NCI-H1694 (cell line): ENCODE results near the gene GPD1.
"Not testable (repeated sequence)": the region's sequence is repeated elsewhere in the genome, so short reads cannot be mapped to it uniquely, and the experiment has no call there.

Experiments
- DNase-seq: peaks from one replicate; lab custom pipeline; 2025; lab: John Stamatoyannopoulos, UW

The GPD1 gene

DNA sequence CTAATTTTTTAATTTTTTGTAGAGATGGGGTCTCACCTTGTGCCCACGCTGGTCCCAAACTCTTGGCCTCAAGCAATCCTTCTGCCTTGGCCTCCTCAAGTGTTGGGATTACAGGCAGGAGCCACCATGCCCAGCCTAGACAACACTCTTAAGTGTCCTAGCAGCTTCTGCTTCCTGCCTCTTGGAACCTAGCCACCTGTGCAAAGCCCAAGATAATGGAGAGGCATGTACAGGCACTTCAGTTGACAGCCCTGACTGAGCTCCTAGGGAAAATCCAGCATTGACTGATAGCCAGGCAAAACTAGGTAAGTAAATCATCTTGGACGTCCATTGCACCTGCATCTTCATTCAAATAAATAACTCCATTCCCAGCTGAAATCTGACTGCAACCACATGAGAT is 23.7 kb downstream of the GPD1 start:
- no peak for DNase-seq

DNA sequence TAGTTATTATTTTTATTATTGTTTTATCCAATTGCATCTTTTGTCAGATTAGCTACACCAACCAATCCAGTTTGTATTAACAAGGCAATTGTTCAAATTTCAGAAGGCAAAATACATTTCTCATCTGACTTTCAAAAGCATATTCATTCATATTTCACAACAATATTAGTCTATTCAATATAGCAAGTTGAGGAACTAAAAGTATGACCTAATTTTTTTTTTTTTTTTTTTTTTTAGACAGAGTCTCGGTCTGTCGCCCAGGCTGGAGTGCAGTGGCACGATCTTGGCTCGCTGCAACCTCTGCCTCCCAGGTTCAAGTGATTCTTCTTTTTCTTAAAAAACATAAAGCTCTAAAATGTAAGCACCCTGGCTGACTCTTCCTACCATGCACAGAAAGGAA is 25.5 kb downstream of the GPD1 start:
- DNase-seq = no peak

DNA sequence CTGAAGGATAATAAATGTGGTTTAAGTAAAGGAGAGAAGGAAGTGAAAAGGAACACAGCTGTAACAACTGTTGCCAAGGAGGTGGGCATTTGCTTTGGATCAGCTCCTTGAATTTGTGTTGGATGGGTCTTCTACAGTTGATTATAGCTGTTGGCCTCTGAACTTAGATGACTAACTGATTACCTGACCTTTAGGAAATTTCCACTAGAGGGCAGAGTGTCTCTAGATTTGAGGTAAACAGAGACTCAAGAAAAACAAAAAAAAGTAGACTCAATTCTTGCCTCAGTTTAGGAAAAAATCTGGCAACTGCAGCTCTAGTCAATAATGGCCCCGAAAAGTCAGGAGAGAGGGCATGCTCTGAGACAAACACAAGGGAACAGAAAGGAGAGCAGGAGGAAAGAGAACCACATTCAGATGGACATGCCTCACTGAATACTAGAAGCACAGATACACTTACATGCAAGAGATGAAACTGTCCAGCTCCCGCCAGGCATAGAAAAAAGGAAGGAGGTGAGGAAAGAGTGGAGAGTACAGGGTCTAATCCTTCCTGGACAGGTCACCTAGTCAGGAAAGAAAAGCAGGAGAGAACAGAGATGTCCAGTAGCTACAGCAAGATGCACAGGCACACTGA is 28.8 kb downstream of the GPD1 start:
- DNase-seq = no peak

DNA sequence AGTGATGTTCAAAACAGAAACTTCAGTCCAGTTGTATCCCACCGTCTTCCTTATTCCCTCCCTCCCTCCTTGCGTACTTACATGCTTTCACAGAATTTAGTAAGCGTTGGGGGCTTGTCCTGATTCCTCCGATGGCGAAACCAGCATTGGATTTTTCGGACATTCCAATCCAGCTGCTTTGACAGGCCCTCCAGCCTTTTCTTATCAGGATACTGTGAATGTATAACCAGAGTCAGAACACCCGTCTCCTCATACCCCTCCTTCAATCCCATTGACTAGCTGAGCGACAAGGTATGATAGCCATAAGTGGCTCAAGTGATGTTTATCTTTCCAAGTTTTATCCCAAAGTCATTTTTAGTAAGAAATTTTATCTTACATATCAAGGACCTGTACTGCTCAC is 39.2 kb downstream of the GPD1 start:
- DNase-seq = no peak

DNA sequence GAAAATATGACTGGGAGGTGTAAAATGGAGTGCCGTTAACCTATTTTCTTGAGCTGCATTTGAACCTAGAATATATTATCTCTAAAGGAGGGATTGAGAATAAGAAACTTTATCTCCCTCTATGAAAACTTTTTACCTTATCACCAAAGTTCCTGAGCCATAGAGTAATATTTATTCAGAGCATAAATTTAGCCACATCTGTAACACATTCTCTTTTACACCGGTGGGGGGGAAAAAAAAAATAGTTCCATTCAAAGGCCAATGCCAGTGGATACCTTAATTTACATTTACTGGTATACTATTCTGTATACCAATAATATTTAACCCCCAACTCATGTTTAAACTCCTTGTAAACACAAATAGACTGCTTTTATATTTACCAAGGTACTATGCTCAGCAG is 41.6 kb downstream of the GPD1 start:
- no peak for DNase-seq

DNA sequence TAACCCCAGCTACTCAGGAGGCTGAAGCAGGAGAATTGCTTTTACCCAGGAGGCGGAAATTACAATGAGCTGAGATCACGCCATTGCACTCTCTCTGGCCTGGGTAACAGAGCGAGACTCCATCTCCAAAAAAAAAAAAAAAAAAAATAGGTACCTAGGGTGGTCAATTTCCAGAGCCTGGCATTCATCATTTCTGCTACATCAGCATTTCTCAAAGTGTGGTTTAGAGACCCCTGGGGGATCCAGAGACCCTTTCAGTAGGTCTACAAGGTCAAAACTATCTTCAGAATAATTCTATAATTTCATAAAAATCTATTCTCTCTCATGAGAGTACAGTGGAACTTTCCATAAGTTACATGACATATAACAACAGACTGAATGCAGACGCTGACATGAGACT is 43.5 kb downstream of the GPD1 start:
- no peak for DNase-seq

DNA sequence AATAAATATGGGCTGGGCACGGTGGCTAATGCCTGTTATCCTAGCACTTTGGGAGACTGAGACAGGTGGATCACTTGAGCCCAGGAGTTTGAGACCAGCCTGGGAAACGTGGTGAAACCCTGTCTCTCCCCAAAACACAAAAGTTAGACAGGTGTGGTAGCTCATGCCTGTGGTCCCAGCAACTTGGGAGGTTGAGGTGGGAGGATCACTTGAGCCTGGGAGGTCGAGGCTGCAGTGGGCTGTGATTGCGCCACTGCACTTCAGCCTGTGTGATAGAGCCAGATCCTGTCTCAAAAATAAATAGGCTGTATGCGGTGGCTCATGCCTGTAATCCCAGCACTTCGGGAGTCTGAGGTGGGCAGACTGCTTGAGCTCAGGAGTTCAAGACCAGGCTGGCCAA is 44.2 kb downstream of the GPD1 start:
- not testable (repeated sequence) for DNase-seq

DNA sequence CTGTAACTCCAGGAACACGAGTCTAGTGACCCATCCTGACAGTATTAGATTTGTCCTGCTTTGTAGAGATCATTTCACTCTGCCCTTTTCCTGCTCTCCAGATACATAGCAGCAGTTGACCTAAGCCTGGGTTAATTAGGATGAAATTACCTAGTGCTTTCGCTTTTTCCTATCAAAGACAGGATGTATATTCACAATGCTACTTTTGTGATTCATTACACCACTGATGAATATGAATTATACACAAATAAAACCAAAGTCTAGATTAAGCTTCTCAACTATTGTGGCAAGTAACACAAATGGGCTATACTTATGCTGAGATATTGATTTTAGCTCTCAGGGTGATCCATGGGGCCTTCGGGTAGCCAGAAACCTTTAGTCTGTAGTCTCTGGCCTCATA is 45.5 kb downstream of the GPD1 start:
- DNase-seq = no peak

DNA sequence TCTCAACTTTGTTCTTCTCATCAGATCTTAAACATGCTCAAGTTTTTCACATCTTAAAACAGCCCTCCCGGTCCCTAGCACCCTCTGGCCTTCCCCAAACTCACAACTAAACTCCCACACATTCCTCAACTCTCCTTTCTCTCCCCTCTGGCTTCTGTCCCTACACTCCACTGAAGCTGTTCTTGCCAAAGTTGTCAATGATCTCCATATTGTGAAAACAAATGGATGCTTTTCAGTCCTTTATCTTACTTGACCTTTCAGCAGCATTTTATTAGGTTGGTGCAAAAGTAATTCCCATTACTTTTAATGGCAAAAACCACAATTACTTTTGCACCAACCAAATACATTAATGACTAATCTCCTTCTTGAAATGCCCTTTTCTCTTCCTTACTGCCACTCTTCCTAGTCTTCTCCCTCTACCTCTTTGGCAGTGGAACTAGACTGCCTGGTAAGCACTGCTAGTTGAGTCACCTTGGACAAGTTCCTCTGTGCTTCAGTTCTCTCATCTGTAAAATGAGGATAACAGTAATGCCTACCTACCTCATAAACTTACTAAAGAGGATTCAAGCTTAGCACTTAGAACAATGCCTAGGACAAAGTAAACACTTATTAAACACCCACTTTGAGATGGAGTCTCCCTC is 47.4 kb downstream of the GPD1 start:
- DNase-seq = no peak

DNA sequence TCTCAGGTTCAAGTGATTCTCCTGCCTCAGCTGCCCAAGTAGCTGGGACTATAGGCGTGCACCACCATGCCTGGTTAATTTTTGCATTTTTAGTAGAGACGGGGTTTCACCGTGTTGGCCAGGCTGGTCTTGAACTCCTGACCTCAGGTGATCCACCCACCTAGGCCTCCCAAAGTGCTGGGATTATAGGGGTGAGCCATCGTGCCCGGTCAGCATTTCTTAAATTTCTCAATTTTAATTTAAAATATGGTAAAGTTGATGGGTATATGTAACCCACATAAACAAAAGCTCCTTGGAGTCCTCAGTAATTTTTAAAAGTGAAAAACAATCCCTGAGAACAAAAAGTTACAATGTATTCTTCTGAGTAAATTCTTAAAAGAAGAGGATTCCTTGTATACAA is 51.1 kb downstream of the GPD1 start:
- DNase-seq = not testable (repeated sequence)

DNA sequence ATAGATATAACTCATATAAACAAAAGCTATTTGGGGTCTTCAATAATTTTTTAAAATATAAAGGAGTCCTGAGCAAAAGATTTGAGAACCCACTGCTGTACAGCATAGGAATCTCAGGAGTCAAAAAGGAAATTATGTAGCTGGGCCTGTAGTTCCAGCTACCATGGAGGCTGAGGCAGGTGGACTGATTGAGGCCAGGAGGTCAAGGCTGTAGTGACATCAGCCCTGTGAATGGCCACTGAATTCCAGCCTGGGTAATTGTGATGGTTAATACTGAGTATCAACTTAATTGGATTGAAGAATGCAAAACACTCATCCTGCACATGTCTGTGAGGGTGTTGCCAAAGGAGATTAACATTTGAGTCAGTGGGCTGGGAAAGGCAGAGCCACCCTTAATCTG is 52.8 kb downstream of the GPD1 start:
- DNase-seq = no peak

DNA sequence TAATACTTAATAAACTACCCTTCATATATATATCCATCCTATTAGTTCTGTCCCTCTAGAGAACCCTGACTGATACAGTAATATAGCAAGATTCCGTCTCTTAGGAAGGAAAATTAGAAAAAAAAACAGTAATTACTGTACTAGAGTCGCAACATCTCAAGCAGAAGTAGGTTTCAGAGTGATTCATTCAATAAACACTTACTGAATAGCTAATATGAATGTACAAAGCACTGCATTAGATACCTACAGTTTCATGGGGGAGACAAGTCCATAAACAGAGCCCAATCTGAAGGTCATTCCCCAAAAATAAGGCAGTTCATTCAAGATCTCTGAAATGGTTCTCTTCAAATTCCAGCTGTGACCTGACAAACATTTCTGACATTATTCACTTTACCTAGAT is 53.5 kb downstream of the GPD1 start:
- DNase-seq = no peak

DNA sequence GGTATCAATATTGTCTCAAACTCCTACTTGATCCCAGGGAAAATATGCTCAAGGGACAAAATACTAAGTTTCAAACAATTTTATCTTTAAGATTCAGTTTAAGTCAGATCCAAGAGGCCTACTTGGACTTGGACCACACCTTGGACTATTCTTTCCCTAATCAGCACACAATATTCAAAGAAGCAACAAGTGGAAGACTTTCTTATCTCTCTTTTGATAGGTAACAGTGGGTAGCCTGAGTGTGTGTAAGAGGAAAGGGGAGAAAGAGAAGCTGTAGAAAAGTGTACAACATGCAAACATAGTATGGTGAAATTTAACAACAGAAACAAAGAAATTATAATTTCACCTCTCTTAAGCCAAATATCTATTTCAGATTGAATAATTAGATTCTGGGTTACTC is 56.8 kb downstream of the GPD1 start:
- DNase-seq = no peak
